HCT116 (cell line): ENCODE results near the gene PCNT.

ENCODE experiments used
- CBX3 ChIP-seq: IDR thresholded peaks from 2 replicates; pipeline ENCODE4 v1.6.1; 2012; ENCODE audit warnings: low read depth
- CTCF ChIP-seq, 3 experiments: fragments of 200-600 bp in 1 of 3; sonication (generic) in 1 of 3; IDR thresholded peaks in 2 of 3; conservative IDR thresholded peaks in 1 of 3; 2 replicates each; pipeline ENCODE4 v1.5.1; 2012 to 2017; ENCODE audit warnings: low read depth in 2 of 3, low read length in 2 of 3, antibody characterized with exemption in 1 of 3, borderline replicate concordance in 1 of 3, control low read depth in 1 of 3, mild to moderate bottlenecking in 1 of 3, mixed read lengths in 1 of 3, mixed run types in 1 of 3, moderate library complexity in 1 of 3; ENCODE audit not compliant: insufficient read depth in 1 of 3
- EZH2phosphoT487 ChIP-seq: fragments of 200-600 bp; IDR thresholded peaks from 2 replicates; pipeline ENCODE4 v1.6.1; 2018; ENCODE audit warnings: antibody characterized with exemption, borderline replicate concordance
- MAX ChIP-seq: IDR thresholded peaks from 2 replicates; pipeline ENCODE4 v1.6.1; 2012

GRCh38 chr21:46438241-46438640, 114.3 kb downstream of the PCNT start:
- TF ChIP-seq CBX3, result no peak
- TF ChIP-seq CTCF (IDR thresholded peaks at IDR 0.05 in 2 of 3, conservative IDR thresholded peaks at IDR 0.05 in 1 of 3; ENCODE audit: borderline replicate concordance in 1 of 3, insufficient read depth in 1 of 3, low read depth in 2 of 3, low read length in 2 of 3), result no peak
- TF ChIP-seq EZH2phosphoT487, result no peak
- TF ChIP-seq MAX, result no peak
